DND-41 (cell line): ENCODE measurements around the gene TXNIP.

Source experiments
- CTCF ChIP-seq: IDR thresholded peaks from 2 replicates; pipeline ENCODE4 v1.5.1; 2012; ENCODE audit warnings: borderline replicate concordance, low read length, moderate library complexity, mild to moderate bottlenecking; ENCODE audit not compliant: poor library complexity, severe bottlenecking; ENCODE audit errors: extremely low read depth
- EZH2 ChIP-seq: IDR thresholded peaks from 3 replicates; pipeline ENCODE4 v1.6.1; 2012; ENCODE audit warnings: borderline replicate concordance, low read depth, mild to moderate bottlenecking, moderate library complexity, low read length, inconsistent platforms; ENCODE audit not compliant: severe bottlenecking

DNA sequence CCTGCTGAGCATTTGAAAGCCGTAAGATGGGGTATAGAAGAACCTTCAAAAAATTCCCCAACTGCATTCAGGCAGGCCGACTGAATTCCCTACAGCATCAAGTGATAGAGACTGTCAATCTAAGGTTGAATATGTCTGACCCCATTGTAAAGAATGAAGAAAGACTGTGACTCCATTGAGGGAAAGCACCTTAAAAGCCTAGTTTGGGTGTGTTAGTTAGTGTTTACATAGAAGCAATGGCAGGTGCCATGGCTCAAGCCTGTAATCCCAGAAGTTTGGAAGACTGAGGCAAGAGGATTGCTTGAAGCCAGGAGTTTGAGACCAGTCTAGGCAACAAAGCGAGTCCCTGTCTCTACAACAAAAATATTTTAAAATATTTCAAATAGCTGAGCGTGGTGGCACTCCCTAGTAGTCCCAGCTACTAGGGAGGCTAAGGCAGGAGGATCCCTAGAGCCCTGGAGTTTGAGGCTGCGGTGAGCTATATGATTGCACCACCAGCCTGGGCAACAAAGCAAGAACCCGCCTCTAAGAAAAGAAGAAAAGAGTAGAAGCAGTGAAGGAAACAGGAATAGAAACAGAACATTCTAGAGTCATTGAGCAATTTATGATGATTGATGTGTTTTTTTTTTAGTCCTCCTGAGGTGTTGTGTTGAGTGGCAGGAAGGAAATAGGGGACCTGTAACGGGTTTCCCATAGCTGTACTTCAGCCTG lies 16.5 kb downstream of the TXNIP start:
- no peak for TF ChIP-seq CTCF
- no peak for TF ChIP-seq EZH2
